K562 (cell line): ENCODE measurements around the gene ZSWIM3.

Experiments used
- CTCF ChIP-seq, 3 experiments: IDR thresholded peaks in 2 of 3; conservative IDR thresholded peaks in 1 of 3; 2 replicates each; pipeline ENCODE4 v1.5.1; 2011 to 2012; ENCODE audit warnings: low read length in 3 of 3, mild to moderate bottlenecking in 3 of 3, control low read depth in 2 of 3, improper control_type of control experiment in 1 of 3, inconsistent platforms in 1 of 3, low read depth in 1 of 3, mixed read lengths in 1 of 3, moderate library complexity in 1 of 3; ENCODE audit not compliant: insufficient read depth in 2 of 3
- ETV5 ChIP-seq: sonication (generic); formaldehyde crosslinking; IDR thresholded peaks from 2 replicates; pipeline ENCODE4 v1.4.0; 2020; ENCODE audit warnings: low read depth, mild to moderate bottlenecking, missing genetic modification reagents
- EZH2 ChIP-seq: IDR thresholded peaks from 2 replicates; pipeline ENCODE4 v1.6.1; 2012; ENCODE audit warnings: low read depth, mild to moderate bottlenecking, inconsistent platforms, low read length, borderline replicate concordance
- ZNF253 ChIP-seq: fragments of 250-450 bp; sonication (Bioruptor Pico); conservative IDR thresholded peaks from 2 replicates; pipeline ENCODE4 v1.6.1; 2021; ENCODE audit warnings: mild to moderate bottlenecking
- ZNF274 ChIP-seq: IDR thresholded peaks from 2 replicates; pipeline ENCODE4 v1.6.1; 2011; ENCODE audit warnings: low read depth, mild to moderate bottlenecking, low read length, moderate library complexity, borderline replicate concordance
- ZNF436 ChIP-seq: fragments of 250-450, 450-650 bp; sonication (Bioruptor Pico); formaldehyde crosslinking; IDR thresholded peaks from 2 replicates; pipeline ENCODE4 v1.7.0; 2020; ENCODE audit warnings: mild to moderate bottlenecking
- ZNF75A ChIP-seq: fragments of 450-650 bp; formaldehyde crosslinking; IDR thresholded peaks from 2 replicates; pipeline ENCODE4 v1.4.0; 2020; ENCODE audit warnings: mild to moderate bottlenecking
- ZSCAN29 ChIP-seq: fragments of 450-650 bp; IDR thresholded peaks from 2 replicates; pipeline ENCODE4 v1.6.1; 2017

- TF ChIP-seq CTCF (IDR thresholded peaks at IDR 0.05 in 2 of 3, conservative IDR thresholded peaks at IDR 0.05 in 1 of 3; ENCODE audit: insufficient read depth in 2 of 3, low read depth in 1 of 3, low read length in 3 of 3) (no peak), EZH2 (no peak), ETV5 (CRISPR knock-in tag) (no peak), ZNF253 (CRISPR knock-in tag) (no peak), ZNF274 (no peak), ZNF75A (CRISPR knock-in tag) (no peak), ZSCAN29 (no peak), ZNF436 (CRISPR knock-in tag) (no peak)
Observed at GRCh38 chr20:45835825-45836224, 21.6 kb upstream of the ZSWIM3 start.
